SJCRH30 (cell line): ENCODE measurements around the gene ADAMTSL1. TPM values are rescaled to one million over a fixed set of nuclear protein-coding genes. Genes with fewer than 3 reads are reported as not detected.

Experiments
- DNase-seq, 2 experiments: peaks; one replicate each; pipeline ENCODE4 v3.0.0-alpha.2; 2015 to 2020
- H3K27ac ChIP-seq: fragments of 250-450 bp; sonication (Bioruptor Pico); 2 replicates; pipeline ENCODE4 v1.5.1; 2020; ENCODE audit warnings: mild to moderate bottlenecking, moderate library complexity
- H3K27me3 ChIP-seq: fragments of 250-450 bp; sonication (Bioruptor Pico); 2 replicates; pipeline ENCODE4 v1.5.1; 2020; ENCODE audit warnings: mild to moderate bottlenecking, moderate library complexity
- H3K36me3 ChIP-seq: fragments of 250-450 bp; sonication (Bioruptor Pico); 2 replicates; pipeline ENCODE4 v1.5.1; 2020; ENCODE audit warnings: mild to moderate bottlenecking, moderate library complexity
- H3K4me1 ChIP-seq: fragments of 250-450 bp; sonication (Bioruptor Pico); 2 replicates; pipeline ENCODE4 v1.5.1; 2020; ENCODE audit warnings: mild to moderate bottlenecking, moderate library complexity
- H3K4me3 ChIP-seq: fragments of 250-450 bp; sonication (Bioruptor Pico); 2 replicates; pipeline ENCODE4 v1.5.1; 2020; ENCODE audit warnings: mild to moderate bottlenecking, moderate library complexity
- H3K9me3 ChIP-seq: fragments of 250-450 bp; sonication (Bioruptor Pico); replicated peaks from 2 replicates; pipeline ENCODE4 v1.5.1; 2020; ENCODE audit warnings: mild to moderate bottlenecking, moderate library complexity
- total RNA-seq: library from RNA; depleted of rRNA; stranded (reverse); fragments of >200 nt; shearing (Covaris generic); gene quantifications from 2 replicates; pipeline ENCODE4 v1.2.3, GENCODE V29; 2014; rRNA removed

Gene ADAMTSL1
- 2.5 and 3.3 TPM in 2 replicates for total RNA-seq

- Histone ChIP-seq H3K27me3 (no peaks in the 10 kb centered on the region), H3K4me3 (peak within 1 kb of the TSS; percentile 53), H3K4me1 (peaks cover 8% of the 10 kb centered on the region), H3K36me3 (no peaks in the 10 kb centered on the region), H3K9me3 (no peaks in the 10 kb centered on the region), H3K27ac (peak within 1 kb of the TSS; percentile 34; the same call in 1 of the 2 replicates)
- peak; percentile 76 to 83 for DNase-seq
Measured at GRCh38 chr9:18473652-18474279, at the start of gene ADAMTSL1. TSS of gene ADAMTSL1 (plus strand) at chr9:18474153. CDS start at chr9:18474233, 80 bp downstream.

GRCh38 chr9:18427691-18428090 is 46.3 kb upstream of the ADAMTSL1 start:
- Histone ChIP-seq H3K36me3 (no peaks in the 10 kb centered on the region), H3K9me3 (no peaks in the 10 kb centered on the region), H3K4me1 (peaks cover 3% of the 10 kb centered on the region), H3K27me3 (no peaks in the 10 kb centered on the region), H3K27ac (no peak overlapping the region), H3K4me3 (no peak overlapping the region)
- no peak for DNase-seq

- no peaks in the 10 kb centered on the region for H3K9me3 ChIP-seq
- H3K27ac ChIP-seq, result no peak overlapping the region
- no peak for DNase-seq
- H3K27me3 ChIP-seq, result no peaks in the 10 kb centered on the region
- no peaks in the 10 kb centered on the region for H3K4me1 ChIP-seq
- no peaks in the 10 kb centered on the region for H3K36me3 ChIP-seq
- H3K4me3 ChIP-seq, result no peak overlapping the region
Measured at GRCh38 chr9:18428661-18429060, 45.3 kb upstream of the ADAMTSL1 start.

- H3K27ac ChIP-seq, result no peak overlapping the region
- no peak for DNase-seq
- H3K4me1 ChIP-seq, result no peaks in the 10 kb centered on the region
- no peak overlapping the region for H3K4me3 ChIP-seq
- H3K9me3 ChIP-seq, result no peaks in the 10 kb centered on the region
- H3K27me3 ChIP-seq, result no peaks in the 10 kb centered on the region
- no peaks in the 10 kb centered on the region for H3K36me3 ChIP-seq
Measured at GRCh38 chr9:18429070-18429469, 44.9 kb upstream of the ADAMTSL1 start.

- DNase-seq, result no peak
- Histone ChIP-seq H3K9me3 (no peaks in the 10 kb centered on the region), H3K27me3 (no peaks in the 10 kb centered on the region), H3K4me3 (no peak overlapping the region), H3K27ac (no peak overlapping the region), H3K4me1 (peaks cover 9% of the 10 kb centered on the region), H3K36me3 (no peaks in the 10 kb centered on the region)
Measured at GRCh38 chr9:18433620-18434019, 40.3 kb upstream of the ADAMTSL1 start.

- Histone ChIP-seq H3K36me3 (no peaks in the 10 kb centered on the region), H3K4me1 (peaks cover 16% of the 10 kb centered on the region), H3K27me3 (no peaks in the 10 kb centered on the region), H3K9me3 (no peaks in the 10 kb centered on the region), H3K27ac (peak overlapping the region; percentile 93), H3K4me3 (peak overlapping the region; percentile 60)
- DNase-seq, result peak; percentile 81 to 86
Measured at GRCh38 chr9:18437315-18438201, 36.4 kb upstream of the ADAMTSL1 start.

GRCh38 chr9:18438300-18438925 is 35.5 kb upstream of the ADAMTSL1 start:
- no peaks in the 10 kb centered on the region for H3K27me3 ChIP-seq
- H3K9me3 ChIP-seq, result no peaks in the 10 kb centered on the region
- DNase-seq, result peak; percentile 83 to 86
- peak overlapping the region; percentile 93 for H3K27ac ChIP-seq
- peak overlapping the region; percentile 60 for H3K4me3 ChIP-seq
- H3K36me3 ChIP-seq, result no peaks in the 10 kb centered on the region
- peaks cover 18% of the 10 kb centered on the region for H3K4me1 ChIP-seq

GRCh38 chr9:18438951-18439350 is 35.0 kb upstream of the ADAMTSL1 start:
- Histone ChIP-seq H3K4me3 (peak overlapping the region; percentile 60), H3K27me3 (no peaks in the 10 kb centered on the region), H3K4me1 (peaks cover 18% of the 10 kb centered on the region), H3K27ac (peak overlapping the region; percentile 93), H3K36me3 (no peaks in the 10 kb centered on the region), H3K9me3 (no peaks in the 10 kb centered on the region)
- DNase-seq, result no peak

- Histone ChIP-seq H3K4me1 (peaks cover 18% of the 10 kb centered on the region), H3K4me3 (no peak overlapping the region), H3K27ac (no peak overlapping the region), H3K27me3 (no peaks in the 10 kb centered on the region), H3K9me3 (no peaks in the 10 kb centered on the region), H3K36me3 (no peaks in the 10 kb centered on the region)
- no peak for DNase-seq
Measured at GRCh38 chr9:18441261-18441660, 32.7 kb upstream of the ADAMTSL1 start.

GRCh38 chr9:18442629-18443491 is 31.1 kb upstream of the ADAMTSL1 start:
- peaks cover 9% of the 10 kb centered on the region; the same call in 1 of the 2 replicates for H3K4me1 ChIP-seq
- H3K4me3 ChIP-seq, result no peak overlapping the region
- no peaks in the 10 kb centered on the region for H3K9me3 ChIP-seq
- H3K27ac ChIP-seq, result no peak overlapping the region
- peak; percentile 67 to 85 for DNase-seq
- H3K27me3 ChIP-seq, result no peaks in the 10 kb centered on the region
- no peaks in the 10 kb centered on the region for H3K36me3 ChIP-seq

- Histone ChIP-seq H3K9me3 (no peaks in the 10 kb centered on the region), H3K27me3 (no peaks in the 10 kb centered on the region), H3K27ac (no peak overlapping the region), H3K4me3 (no peak overlapping the region), H3K4me1 (peaks cover 6% of the 10 kb centered on the region; the same call in 1 of the 2 replicates), H3K36me3 (no peaks in the 10 kb centered on the region)
- no peak for DNase-seq
Measured at GRCh38 chr9:18447131-18447530, 26.8 kb upstream of the ADAMTSL1 start.

GRCh38 chr9:18447541-18447940 is 26.4 kb upstream of the ADAMTSL1 start:
- H3K36me3 ChIP-seq, result no peaks in the 10 kb centered on the region
- no peaks in the 10 kb centered on the region for H3K27me3 ChIP-seq
- no peaks in the 10 kb centered on the region for H3K9me3 ChIP-seq
- no peak for DNase-seq
- H3K4me3 ChIP-seq, result no peak overlapping the region
- no peak overlapping the region for H3K27ac ChIP-seq
- H3K4me1 ChIP-seq, result peaks cover 3% of the 10 kb centered on the region; the same call in 1 of the 2 replicates

GRCh38 chr9:18448101-18448500 is 25.9 kb upstream of the ADAMTSL1 start:
- DNase-seq, result peak in 1 of 2 experiments; percentile 3
- H3K27me3 ChIP-seq, result no peaks in the 10 kb centered on the region
- no peaks in the 10 kb centered on the region for H3K36me3 ChIP-seq
- no peaks in the 10 kb centered on the region for H3K9me3 ChIP-seq
- no peak overlapping the region for H3K27ac ChIP-seq
- H3K4me1 ChIP-seq, result no peaks in the 10 kb centered on the region
- no peak overlapping the region for H3K4me3 ChIP-seq

- Histone ChIP-seq H3K27ac (no peak overlapping the region), H3K27me3 (no peaks in the 10 kb centered on the region), H3K4me3 (no peak overlapping the region), H3K9me3 (no peaks in the 10 kb centered on the region), H3K4me1 (no peaks in the 10 kb centered on the region), H3K36me3 (no peaks in the 10 kb centered on the region)
- DNase-seq, result no peak
Measured at GRCh38 chr9:18451406-18451805, 22.5 kb upstream of the ADAMTSL1 start.
